NCI-H146 treated with DMSO at 0.1 percent for 48 hours (cell line): ENCODE data around the gene ANHX.
"Not testable (repeated sequence)": the region's sequence is repeated elsewhere in the genome, so short reads cannot be mapped to it uniquely, and the experiment has no call there.

Experiments
- DNase-seq: peaks from one replicate; lab custom pipeline; 2025; ENCODE audit not compliant: unreplicated experiment; lab: John Stamatoyannopoulos, UW

ANHX gene

GRCh38 chr12:133235401-133236112 is at the start of gene ANHX:
Gene ANHX, minus strand, starts transcription at chr12:133235877. Its CDS starts 1,521 bp downstream, at chr12:133234356.
- DNase-seq = no peak

- DNase-seq = not testable (repeated sequence)
Observed at GRCh38 chr12:133264668-133265067, 29.0 kb upstream of the ANHX start.

- no peak for DNase-seq
Observed at GRCh38 chr12:133264173-133264572, 28.5 kb upstream of the ANHX start.

GRCh38 chr12:133256321-133256720 is 20.6 kb upstream of the ANHX start:
- DNase-seq = no peak

- not testable (repeated sequence) for DNase-seq
Observed at GRCh38 chr12:133255833-133256232, 20.2 kb upstream of the ANHX start.

- DNase-seq = no peak
Observed at GRCh38 chr12:133251732-133252131, 16.1 kb upstream of the ANHX start.

GRCh38 chr12:133236556-133236955 is 879 bp upstream of the ANHX start:
- no peak for DNase-seq

- DNase-seq = no peak
Observed at GRCh38 chr12:133236144-133236543, 467 bp upstream of the ANHX start.

GRCh38 chr12:133234971-133235370 is 706 bp downstream of the ANHX start:
- DNase-seq = no peak

- DNase-seq = no peak
Observed at GRCh38 chr12:133233993-133234564, 1.6 kb downstream of the ANHX start.

- DNase-seq = no peak
Observed at GRCh38 chr12:133233006-133233405, 2.7 kb downstream of the ANHX start.

GRCh38 chr12:133231001-133231400 is 4.7 kb downstream of the ANHX start:
- no peak for DNase-seq

GRCh38 chr12:133227281-133227852 is 8.3 kb downstream of the ANHX start:
- DNase-seq = no peak

- no peak for DNase-seq
Observed at GRCh38 chr12:133226690-133227089, 9.0 kb downstream of the ANHX start.

- DNase-seq = no peak
Observed at GRCh38 chr12:133225527-133225926, 10.2 kb downstream of the ANHX start.

- no peak for DNase-seq
Observed at GRCh38 chr12:133222211-133222610, 13.5 kb downstream of the ANHX start.

- DNase-seq = no peak
Observed at GRCh38 chr12:133221241-133221640, 14.4 kb downstream of the ANHX start.

- DNase-seq = no peak
Observed at GRCh38 chr12:133220521-133220920, 15.2 kb downstream of the ANHX start.

GRCh38 chr12:133217219-133217618 is 18.5 kb downstream of the ANHX start:
- no peak for DNase-seq

- DNase-seq = no peak
Observed at GRCh38 chr12:133215724-133216123, 20.0 kb downstream of the ANHX start.

GRCh38 chr12:133206390-133206789 is 29.3 kb downstream of the ANHX start:
- DNase-seq = no peak

- DNase-seq = no peak
Observed at GRCh38 chr12:133204264-133204603, 31.4 kb downstream of the ANHX start.
